Measurements from ENCODE around the gene GCC1.

Gene GCC1

GRCh38 chr7:127536741-127537140 is 48.7 kb downstream of the GCC1 start:
- peak overlapping the region; percentile 13 for H3K4me3 ChIP-seq (ENCODE audit: low read depth, low read length)
- ChIA-PET POLR2A (no interaction called here), CTCF (no interaction called here)
- no peak for TF ChIP-seq CTCF (IDR thresholded peaks at IDR 0.05; ENCODE audit: insufficient read depth, low read length, missing control alignments)
- DNase-seq (ENCODE audit: low read depth, low spot score), result no peak

GRCh38 chr7:127536394-127536691 is 49.1 kb downstream of the GCC1 start:
- H3K4me3 ChIP-seq (ENCODE audit: low read depth, low read length), result no peak overlapping the region
- ChIA-PET CTCF (no interaction called here), POLR2A (no interaction called here)
- no peak for TF ChIP-seq CTCF (IDR thresholded peaks at IDR 0.05; ENCODE audit: insufficient read depth, low read length, missing control alignments)
- DNase-seq (ENCODE audit: low read depth, low spot score), result no peak

- no peak for TF ChIP-seq CTCF (IDR thresholded peaks at IDR 0.05; ENCODE audit: insufficient read depth, low read length, missing control alignments)
- POLR2A ChIA-PET, result no interaction called here
- CTCF ChIA-PET, result no interaction called here
- H3K4me3 ChIP-seq (ENCODE audit: low read depth, low read length), result no peak overlapping the region
- no peak for DNase-seq (ENCODE audit: low read depth, low spot score)
These were observed 49.6 kb downstream of the GCC1 start for GRCh38 chr7:127535546-127536393.

GRCh38 chr7:127534636-127535035 is 50.8 kb downstream of the GCC1 start:
- DNase-seq (ENCODE audit: low read depth, low spot score), result no peak
- POLR2A ChIA-PET, result no interaction called here
- no peak for TF ChIP-seq CTCF (IDR thresholded peaks at IDR 0.05; ENCODE audit: insufficient read depth, low read length, missing control alignments)
- CTCF ChIA-PET, result interaction anchor here (1.2 kb wide), 1 partner anchor 675 kb away, joined by 3 read pairs; no protein-coding TSS in a partner anchor
- no peak overlapping the region for H3K4me3 ChIP-seq (ENCODE audit: low read depth, low read length)

- no peak overlapping the region for H3K4me3 ChIP-seq (ENCODE audit: low read depth, low read length)
- ChIA-PET CTCF (no interaction called here), POLR2A (no interaction called here)
- DNase-seq (ENCODE audit: low read depth, low spot score), result no peak
- TF ChIP-seq CTCF (IDR thresholded peaks at IDR 0.05; ENCODE audit: insufficient read depth, low read length, missing control alignments), result no peak
These were observed 52.7 kb downstream of the GCC1 start for GRCh38 chr7:127532736-127533135.

GRCh38 chr7:127532151-127532550 is 53.2 kb downstream of the GCC1 start:
- TF ChIP-seq CTCF (IDR thresholded peaks at IDR 0.05; ENCODE audit: insufficient read depth, low read length, missing control alignments), result no peak
- POLR2A ChIA-PET, result no interaction called here
- CTCF ChIA-PET, result no interaction called here
- DNase-seq (ENCODE audit: low read depth, low spot score), result no peak
- no peak overlapping the region for H3K4me3 ChIP-seq (ENCODE audit: low read depth, low read length)

Measured in AG04449 (cell line).